ENCODE measurements around the gene IL3.

The IL3 gene

GRCh38 chr5:132098151-132098594 lies 37.7 kb downstream of the IL3 start:
- TF ChIP-seq ZBTB7A (IDR thresholded peaks at IDR 0.05; ENCODE audit: low read depth) (no peak), CEBPB (IDR thresholded peaks at IDR 0.05) (no peak), EGR1 (IDR thresholded peaks at IDR 0.05) (no peak), NFIC (IDR thresholded peaks at IDR 0.05) (no peak), RAD21 (IDR thresholded peaks at IDR 0.05; ENCODE audit: low read depth) (no peak), TEAD4 (IDR thresholded peaks at IDR 0.05) (no peak), MAX (IDR thresholded peaks at IDR 0.05) (no peak)

DNA sequence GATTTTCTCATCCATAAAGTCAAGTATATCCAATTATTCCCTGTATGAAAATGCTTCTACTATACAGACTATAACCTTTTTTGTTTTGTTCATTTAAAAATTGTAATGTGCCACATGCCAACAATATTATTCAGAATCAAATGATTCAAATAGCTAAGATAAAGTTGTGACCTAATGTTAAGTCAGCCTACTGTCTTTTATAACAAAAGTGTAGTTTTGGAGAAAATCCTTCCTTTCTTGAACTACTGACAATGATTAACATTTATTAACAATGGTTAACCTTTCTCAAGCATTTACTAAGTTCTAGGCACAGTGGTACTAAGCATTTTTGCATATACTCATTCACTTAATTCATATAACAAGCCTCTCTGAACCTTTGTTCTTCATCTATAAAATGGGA lies 38.2 kb downstream of the IL3 start:
- no peak for TF ChIP-seq EP300 (IDR thresholded peaks at IDR 0.05; ENCODE audit: borderline replicate concordance)
- TF ChIP-seq ZBTB7A (IDR thresholded peaks at IDR 0.05; ENCODE audit: low read depth): no peak

- TF ChIP-seq CEBPB (IDR thresholded peaks at IDR 0.05) (no peak), TAF1 (IDR thresholded peaks at IDR 0.05; ENCODE audit: low read depth) (no peak), NFIC (IDR thresholded peaks at IDR 0.05) (no peak), EP300 (IDR thresholded peaks at IDR 0.05; ENCODE audit: borderline replicate concordance) (no peak), ZBTB7A (IDR thresholded peaks at IDR 0.05; ENCODE audit: low read depth) (no peak), CREB1 (IDR thresholded peaks at IDR 0.05; ENCODE audit: low read depth) (no peak), RAD21 (IDR thresholded peaks at IDR 0.05; ENCODE audit: low read depth) (no peak), FOXM1 (IDR thresholded peaks at IDR 0.05; ENCODE audit: borderline replicate concordance, low read depth) (no peak), YY1 (IDR thresholded peaks at IDR 0.05; ENCODE audit: low read depth) (no peak), TEAD4 (IDR thresholded peaks at IDR 0.05) (no peak), MAX (IDR thresholded peaks at IDR 0.05) (no peak), TCF12 (IDR thresholded peaks at IDR 0.05; ENCODE audit: low read depth) (no peak)
- TF ChIP-seq, protein P1, sequence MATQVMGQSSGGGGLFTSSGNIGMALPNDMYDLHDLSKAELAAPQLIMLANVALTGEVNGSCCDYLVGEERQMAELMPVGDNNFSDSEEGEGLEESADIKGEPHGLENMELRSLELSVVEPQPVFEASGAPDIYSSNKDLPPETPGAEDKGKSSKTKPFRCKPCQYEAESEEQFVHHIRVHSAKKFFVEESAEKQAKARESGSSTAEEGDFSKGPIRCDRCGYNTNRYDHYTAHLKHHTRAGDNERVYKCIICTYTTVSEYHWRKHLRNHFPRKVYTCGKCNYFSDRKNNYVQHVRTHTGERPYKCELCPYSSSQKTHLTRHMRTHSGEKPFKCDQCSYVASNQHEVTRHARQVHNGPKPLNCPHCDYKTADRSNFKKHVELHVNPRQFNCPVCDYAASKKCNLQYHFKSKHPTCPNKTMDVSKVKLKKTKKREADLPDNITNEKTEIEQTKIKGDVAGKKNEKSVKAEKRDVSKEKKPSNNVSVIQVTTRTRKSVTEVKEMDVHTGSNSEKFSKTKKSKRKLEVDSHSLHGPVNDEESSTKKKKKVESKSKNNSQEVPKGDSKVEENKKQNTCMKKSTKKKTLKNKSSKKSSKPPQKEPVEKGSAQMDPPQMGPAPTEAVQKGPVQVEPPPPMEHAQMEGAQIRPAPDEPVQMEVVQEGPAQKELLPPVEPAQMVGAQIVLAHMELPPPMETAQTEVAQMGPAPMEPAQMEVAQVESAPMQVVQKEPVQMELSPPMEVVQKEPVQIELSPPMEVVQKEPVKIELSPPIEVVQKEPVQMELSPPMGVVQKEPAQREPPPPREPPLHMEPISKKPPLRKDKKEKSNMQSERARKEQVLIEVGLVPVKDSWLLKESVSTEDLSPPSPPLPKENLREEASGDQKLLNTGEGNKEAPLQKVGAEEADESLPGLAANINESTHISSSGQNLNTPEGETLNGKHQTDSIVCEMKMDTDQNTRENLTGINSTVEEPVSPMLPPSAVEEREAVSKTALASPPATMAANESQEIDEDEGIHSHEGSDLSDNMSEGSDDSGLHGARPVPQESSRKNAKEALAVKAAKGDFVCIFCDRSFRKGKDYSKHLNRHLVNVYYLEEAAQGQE (IDR thresholded peaks at IDR 0.05; ENCODE audit: low read depth): no peak
- TF ChIP-seq, protein P2, sequence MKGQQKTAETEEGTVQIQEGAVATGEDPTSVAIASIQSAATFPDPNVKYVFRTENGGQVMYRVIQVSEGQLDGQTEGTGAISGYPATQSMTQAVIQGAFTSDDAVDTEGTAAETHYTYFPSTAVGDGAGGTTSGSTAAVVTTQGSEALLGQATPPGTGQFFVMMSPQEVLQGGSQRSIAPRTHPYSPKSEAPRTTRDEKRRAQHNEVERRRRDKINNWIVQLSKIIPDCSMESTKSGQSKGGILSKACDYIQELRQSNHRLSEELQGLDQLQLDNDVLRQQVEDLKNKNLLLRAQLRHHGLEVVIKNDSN (IDR thresholded peaks at IDR 0.05): no peak
Measured at GRCh38 chr5:132099076-132099748, 38.8 kb downstream of the IL3 start.

- TF ChIP-seq RAD21 (IDR thresholded peaks at IDR 0.05; ENCODE audit: low read depth) (no peak), CREB1 (IDR thresholded peaks at IDR 0.05; ENCODE audit: low read depth) (no peak), TEAD4 (IDR thresholded peaks at IDR 0.05) (no peak), YY1 (IDR thresholded peaks at IDR 0.05; ENCODE audit: low read depth) (no peak), NFIC (IDR thresholded peaks at IDR 0.05) (no peak), EGR1 (IDR thresholded peaks at IDR 0.05) (no peak), TAF1 (IDR thresholded peaks at IDR 0.05; ENCODE audit: low read depth) (no peak), ZBTB7A (IDR thresholded peaks at IDR 0.05; ENCODE audit: low read depth) (no peak), FOXM1 (IDR thresholded peaks at IDR 0.05; ENCODE audit: borderline replicate concordance, low read depth) (no peak), TCF12 (IDR thresholded peaks at IDR 0.05; ENCODE audit: low read depth) (no peak), EP300 (IDR thresholded peaks at IDR 0.05; ENCODE audit: borderline replicate concordance) (no peak), CEBPB (IDR thresholded peaks at IDR 0.05) (no peak), MAX (IDR thresholded peaks at IDR 0.05) (no peak)
- TF ChIP-seq, protein P1 (IDR thresholded peaks at IDR 0.05; ENCODE audit: low read depth): no peak
- TF ChIP-seq, protein P2 (IDR thresholded peaks at IDR 0.05): no peak
Measured at GRCh38 chr5:132099905-132100304, 39.5 kb downstream of the IL3 start.

DNA sequence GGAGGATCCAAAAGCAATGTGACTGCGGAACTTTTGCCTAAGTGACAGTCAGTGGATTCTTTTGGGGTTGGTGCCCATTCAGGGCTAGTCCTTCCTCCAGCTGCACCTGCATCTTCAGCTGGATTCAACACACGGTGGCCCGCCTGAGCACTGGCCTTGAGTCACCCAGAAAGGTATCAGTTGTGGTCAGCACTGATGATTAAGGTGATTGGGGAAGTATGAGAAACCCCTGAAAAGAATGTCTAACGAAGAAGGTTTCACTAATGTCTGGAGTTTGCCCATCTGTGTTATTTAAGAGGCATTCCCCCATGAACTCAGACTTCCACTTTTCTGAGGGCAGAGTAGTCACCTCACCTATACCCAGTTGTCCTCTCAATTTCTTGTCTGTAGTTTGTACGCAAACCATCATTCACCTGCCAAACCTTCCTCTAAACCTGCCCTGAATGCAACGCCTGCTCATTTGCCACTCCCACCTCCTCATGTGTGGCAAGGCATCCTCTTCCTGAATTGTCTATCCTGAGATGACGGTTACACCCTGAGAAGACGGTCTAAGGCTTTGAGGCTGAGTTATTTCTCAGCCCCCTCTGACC lies 40.3 kb downstream of the IL3 start:
- no peak for TF ChIP-seq TAF1 (IDR thresholded peaks at IDR 0.05; ENCODE audit: low read depth)
- TF ChIP-seq TCF12 (IDR thresholded peaks at IDR 0.05; ENCODE audit: low read depth): no peak
- TF ChIP-seq, protein P1 (IDR thresholded peaks at IDR 0.05; ENCODE audit: low read depth): no peak
- no peak for TF ChIP-seq MAX (IDR thresholded peaks at IDR 0.05)
- TF ChIP-seq ZBTB7A (IDR thresholded peaks at IDR 0.05; ENCODE audit: low read depth): no peak
- TF ChIP-seq CEBPB (IDR thresholded peaks at IDR 0.05): no peak
- TF ChIP-seq EP300 (IDR thresholded peaks at IDR 0.05; ENCODE audit: borderline replicate concordance): no peak
- TF ChIP-seq, protein P2 (IDR thresholded peaks at IDR 0.05): no peak
- no peak for TF ChIP-seq EGR1 (IDR thresholded peaks at IDR 0.05)
- TF ChIP-seq TEAD4 (IDR thresholded peaks at IDR 0.05): no peak
- TF ChIP-seq RAD21 (IDR thresholded peaks at IDR 0.05; ENCODE audit: low read depth): no peak
- no peak for TF ChIP-seq FOXM1 (IDR thresholded peaks at IDR 0.05; ENCODE audit: borderline replicate concordance, low read depth)
- TF ChIP-seq NFIC (IDR thresholded peaks at IDR 0.05): no peak
- no peak for TF ChIP-seq YY1 (IDR thresholded peaks at IDR 0.05; ENCODE audit: low read depth)
- no peak for TF ChIP-seq CREB1 (IDR thresholded peaks at IDR 0.05; ENCODE audit: low read depth)

Data from Ishikawa (cell line).